Stimulated activated CD4-positive, alpha-beta T cell treated with anti-CD3 and anti-CD28 coated beads, Interleukin-4, amount 100 ng/mL, for 48 hours (primary cell): Measurements from ENCODE around the gene TXNDC5.

ENCODE experiments used
- DNase-seq, 2 donors: peaks; one replicate each; pipeline ENCODE4 v3.0.0-alpha.2; 2020; ENCODE audit warnings: low read depth in 2 of 2

TXNDC5 gene

DNA sequence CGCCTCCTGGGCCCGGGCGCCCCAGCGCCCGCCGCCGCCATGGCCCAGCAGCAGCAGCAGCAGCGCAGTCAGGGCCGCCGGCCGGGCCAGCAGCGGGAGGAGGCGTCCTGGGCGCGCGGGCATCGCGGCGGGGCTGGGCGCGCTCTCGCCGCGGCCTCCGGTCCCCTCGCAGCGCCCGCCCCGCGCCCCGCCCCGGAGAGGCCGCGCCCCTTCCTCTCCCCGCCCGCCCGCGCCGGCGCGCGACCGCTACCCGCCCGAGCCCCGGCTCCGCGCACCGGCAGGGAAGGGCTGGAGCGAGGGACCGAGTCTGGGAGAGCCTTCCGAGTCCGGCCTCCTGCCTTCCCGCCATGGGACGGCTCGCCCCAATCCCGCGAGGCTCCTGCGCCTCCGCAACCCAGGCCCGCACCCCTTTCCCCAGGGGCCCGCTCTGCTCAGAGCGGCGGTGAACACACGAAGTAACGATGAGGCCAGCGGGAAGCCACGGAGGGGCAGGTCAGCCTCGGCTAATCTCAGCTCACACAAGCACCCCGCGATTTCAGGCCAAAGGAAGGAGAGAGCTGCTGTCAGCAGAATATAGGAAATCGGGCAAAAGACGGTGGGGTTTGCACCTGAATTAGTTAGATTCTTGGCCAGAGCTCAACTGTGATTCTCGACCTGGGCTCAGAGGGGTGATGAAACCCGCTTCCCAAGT is at the start of gene TXNDC5:
TXNDC5 (minus strand) TSS at position 135 of the 691 bp plus-strand sequence; CDS start at position 123, 12 bp downstream.
- DNase-seq, result peak; percentile 62 to 68

DNA sequence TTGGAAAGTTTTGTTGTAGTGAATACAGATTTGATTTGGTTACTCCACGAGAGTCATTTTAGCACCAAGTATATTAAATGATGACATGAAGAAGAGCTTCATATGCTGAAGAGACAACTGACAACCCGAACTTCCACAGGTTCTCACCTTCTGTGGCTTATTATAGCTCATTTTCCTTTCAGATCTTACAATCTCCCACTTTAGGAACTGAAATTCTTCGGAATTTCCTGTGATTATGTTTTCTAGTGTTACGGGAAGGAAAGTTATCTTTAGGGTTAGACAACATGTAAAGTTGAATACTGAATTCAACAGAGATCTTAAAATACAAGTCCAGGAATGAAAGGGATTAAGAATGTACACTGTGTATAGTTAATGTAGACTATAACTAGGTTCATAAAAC is 49.6 kb upstream of the TXNDC5 start:
- no peak for DNase-seq

DNA sequence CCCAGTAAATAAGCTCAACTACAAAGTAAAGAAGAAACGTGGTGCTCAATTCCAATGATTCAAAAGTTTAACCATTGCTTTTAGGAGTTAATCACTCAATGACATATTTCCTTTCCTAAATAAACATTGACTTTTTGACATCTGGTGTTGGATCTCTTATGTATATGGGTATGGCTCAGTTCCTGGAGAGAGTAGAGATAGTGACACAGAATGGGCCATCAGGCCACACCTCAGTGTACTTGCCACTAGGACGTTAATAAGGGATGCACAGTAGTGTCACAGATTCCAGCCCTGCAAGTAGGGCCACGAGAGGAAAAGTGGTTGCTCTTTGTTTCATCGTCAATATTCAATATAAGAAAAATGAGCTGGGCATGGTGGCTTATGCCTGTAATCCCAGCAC is 48.9 kb upstream of the TXNDC5 start:
- no peak for DNase-seq

DNA sequence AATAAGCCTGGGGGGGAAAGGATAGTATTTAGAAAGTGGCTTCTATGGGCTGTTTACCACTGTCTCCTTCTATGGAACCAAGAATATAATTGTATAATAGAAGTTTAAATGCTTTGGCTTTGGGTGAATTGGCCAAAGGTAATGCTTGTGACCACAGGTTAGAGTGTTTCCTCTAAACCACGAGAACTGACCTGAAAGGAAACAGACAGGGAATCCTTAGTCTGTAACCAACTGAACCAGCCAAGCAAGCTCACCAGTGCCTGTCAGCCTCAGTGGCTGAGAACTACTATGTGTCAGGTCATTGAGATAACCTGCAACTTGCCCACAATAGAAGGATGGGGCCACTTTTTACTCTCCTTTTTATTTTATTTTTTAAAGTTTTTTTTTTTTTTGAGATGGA is 47.9 kb upstream of the TXNDC5 start:
- DNase-seq, result no peak

- no peak for DNase-seq
Measured at GRCh38 chr6:7956257-7956656, 45.7 kb upstream of the TXNDC5 start.

DNA sequence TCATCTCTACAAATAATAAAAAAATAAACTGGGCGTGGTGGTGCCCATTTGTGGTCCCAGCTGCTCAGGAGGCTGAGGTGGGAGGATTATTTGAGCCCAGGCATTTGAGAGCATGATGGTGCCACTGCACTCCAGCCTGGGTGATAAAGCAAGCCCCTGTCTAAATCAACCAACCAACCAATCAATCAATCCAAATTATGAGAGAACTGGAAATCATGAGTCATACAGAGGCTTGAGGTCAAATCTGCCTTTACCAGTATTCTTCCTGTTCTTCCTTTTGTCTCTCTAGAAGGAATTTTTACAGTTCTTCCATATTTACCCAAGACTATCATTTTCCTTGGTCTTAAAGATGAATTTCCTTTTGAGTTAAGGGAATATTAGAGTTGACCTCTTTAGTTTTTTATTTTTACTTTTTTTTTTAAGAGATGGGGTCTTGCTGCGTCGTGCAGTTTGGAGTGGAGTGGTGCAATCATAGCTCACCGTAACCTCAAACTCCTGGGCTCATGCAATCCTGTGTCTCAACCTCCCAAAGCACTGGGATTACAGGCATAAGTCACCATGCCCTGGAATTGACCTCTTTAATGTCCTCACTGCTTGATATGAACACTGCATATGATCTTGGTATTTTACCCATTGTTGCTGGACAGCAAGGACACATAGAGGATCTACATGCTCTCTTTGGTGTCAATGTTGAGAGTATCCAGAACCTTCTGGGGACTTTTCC is 44.1 kb upstream of the TXNDC5 start:
- no peak for DNase-seq

DNA sequence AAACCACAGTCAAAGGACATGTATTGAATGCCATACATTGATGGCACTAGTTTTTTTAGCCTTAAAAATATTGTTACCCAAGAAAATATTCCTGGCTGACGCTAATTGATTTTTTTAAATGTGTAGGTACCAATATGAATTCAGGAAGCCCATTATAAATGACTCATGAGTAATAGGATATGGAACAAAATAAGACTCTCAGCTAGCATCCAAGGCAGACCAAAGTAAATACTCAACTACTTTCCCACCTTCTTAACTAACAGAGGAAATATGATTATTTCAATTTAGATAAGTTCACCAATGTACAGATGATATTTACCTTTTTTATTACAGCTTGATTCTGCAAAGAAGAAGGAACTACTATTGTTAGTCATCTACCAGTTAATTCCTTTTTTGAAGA is 43.2 kb upstream of the TXNDC5 start:
- no peak for DNase-seq

DNA sequence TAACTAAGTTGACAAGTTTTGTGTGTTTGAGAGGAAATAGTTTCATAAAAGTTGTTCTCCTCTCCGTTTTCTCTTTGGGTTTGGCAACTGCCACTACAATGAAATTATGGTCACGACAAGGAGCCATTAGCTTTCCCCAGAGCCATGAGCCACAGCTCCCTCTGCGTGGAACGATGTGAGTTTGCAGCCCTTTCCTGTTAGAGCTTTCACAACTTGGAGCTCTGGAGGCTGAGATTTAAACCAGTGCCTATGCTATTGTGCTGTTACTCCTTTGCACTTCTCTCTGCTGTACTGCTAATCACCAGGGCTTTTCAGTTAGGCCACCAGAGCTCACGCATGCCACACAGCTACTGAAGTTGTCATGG is 29.3 kb upstream of the TXNDC5 start:
- no peak for DNase-seq

DNA sequence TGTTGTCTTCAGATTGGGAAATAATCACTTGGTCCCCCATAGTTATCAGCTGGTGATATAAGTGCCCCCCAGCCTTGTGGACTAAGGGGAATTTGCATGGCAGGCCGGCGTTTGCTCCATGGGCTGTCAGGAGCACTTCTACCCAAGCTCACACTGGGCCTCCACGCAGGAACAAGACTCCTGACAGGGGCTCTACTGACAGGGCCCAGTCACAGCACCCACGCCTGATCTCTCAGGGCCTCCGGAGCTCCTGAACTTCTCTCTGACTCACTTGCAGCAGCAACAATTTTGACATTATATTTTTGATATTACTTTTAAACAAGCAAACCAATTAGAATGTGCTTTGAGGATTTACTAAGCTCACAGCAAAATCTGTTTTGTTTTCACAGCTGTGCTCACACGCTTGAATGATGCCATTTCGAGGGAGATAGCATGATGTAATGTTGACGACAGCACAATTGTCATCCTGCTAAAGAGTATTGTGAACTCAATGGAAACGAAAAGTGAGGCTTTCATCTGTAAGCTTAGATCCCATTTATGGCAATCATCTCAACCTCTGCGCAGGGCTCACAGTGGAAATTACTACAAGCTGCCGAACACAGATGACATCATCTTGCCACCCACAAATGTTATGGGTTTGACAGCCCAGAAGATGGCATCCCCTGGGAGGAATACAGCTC is 28.7 kb upstream of the TXNDC5 start:
- DNase-seq, result no peak

DNA sequence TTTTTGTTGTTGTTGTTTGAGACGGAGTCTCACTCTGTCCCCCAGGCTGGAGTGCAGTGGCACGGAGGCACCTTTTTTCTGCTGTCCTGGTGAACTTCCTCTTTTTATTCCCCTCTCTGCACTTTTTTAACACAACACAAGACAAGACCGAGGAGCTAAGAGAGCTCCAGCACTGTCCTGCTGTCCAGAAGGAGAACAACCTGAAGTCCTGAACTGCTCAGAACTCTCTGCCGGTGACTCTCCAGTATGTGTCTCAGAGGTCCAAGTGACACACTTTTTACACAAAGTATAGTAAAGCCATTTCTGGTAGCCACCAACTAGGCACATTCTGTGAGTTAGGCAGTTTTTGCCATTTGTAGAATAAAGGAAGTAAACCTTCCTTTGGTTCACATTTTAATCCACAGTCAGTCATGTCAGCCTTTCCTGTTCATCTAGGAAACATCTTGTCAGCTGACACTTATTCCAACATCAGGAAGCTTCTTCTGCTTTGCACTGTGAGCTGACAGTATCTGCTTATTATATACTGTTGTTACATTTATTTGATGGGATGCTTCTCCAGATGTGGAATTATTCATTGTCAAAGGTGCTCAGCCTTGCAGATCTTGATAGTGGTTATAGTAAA is 28.1 kb upstream of the TXNDC5 start:
- DNase-seq, result no peak

GRCh38 chr6:7933794-7934193 is 23.2 kb upstream of the TXNDC5 start:
- no peak for DNase-seq

- DNase-seq, result no peak
Measured at GRCh38 chr6:7932625-7933024, 22.0 kb upstream of the TXNDC5 start.

- no peak for DNase-seq
Measured at GRCh38 chr6:7924867-7925266, 14.3 kb upstream of the TXNDC5 start.

GRCh38 chr6:7922596-7922995 is 12.0 kb upstream of the TXNDC5 start:
- DNase-seq, result no peak

DNA sequence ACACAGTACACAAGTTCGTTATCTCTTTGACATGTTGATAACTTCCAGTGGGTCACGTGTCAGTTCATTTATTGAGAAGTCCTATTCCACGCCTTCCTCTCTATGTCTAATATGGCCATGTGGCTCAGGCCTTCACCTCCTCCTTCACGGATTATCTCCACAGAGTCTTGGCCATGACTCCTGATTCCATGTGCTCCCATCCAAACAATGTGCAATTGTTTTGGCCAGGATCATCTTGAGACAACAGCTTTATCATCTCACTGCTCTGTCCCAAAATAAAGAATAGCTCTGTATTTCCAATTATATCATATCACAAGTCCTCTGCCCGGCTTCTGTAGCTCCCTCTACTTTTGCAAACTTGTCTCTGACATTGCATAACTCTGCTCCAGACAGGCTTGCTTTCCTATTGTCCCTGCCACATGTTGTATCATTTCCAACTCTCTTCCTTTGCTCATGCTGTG is 11.1 kb upstream of the TXNDC5 start:
- DNase-seq, result no peak

- no peak for DNase-seq
Measured at GRCh38 chr6:7921046-7921445, 10.5 kb upstream of the TXNDC5 start.

DNA sequence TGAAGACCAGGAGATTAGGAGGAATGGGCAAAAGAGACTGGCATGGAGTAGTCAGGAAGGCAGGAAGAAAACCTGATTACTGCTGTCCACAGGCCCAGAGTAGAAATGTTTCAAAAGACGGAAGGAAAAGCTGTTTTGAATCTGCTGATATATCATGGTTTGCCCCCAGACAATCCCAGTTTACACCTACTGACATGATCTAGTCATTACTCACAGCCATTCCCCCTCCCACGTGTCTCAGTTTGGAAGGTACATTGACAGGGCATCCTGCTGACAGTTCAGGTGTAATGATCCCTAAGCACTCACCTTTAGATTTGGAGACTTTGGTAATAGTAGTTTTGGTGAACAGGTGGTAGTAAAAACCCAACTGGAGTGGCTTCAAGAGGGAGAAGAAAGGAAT is 9.8 kb upstream of the TXNDC5 start:
- peak in 1 of 2 donors; percentile 4 for DNase-seq

DNA sequence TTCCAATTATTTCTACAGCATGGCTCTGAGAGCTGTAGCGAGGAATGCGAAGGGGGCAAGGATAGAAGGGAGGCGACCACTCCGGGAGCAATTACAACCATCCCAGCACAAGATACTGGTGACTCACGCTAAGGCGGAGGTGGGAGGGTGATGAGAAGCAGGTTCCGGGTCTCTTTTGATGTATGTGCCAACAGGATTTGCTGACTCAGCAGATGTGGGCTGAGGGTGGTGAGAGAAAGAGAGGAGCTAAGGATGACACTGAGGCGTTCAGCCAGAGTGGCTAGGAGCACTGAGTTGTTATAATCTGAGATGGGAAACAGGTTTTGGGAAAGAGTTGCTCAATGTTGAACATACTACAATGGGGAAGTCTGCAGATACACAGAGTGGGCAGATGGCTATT is 9.3 kb upstream of the TXNDC5 start:
- DNase-seq, result peak; percentile 19 to 45

- no peak for DNase-seq
Measured at GRCh38 chr6:7918403-7918802, 7.8 kb upstream of the TXNDC5 start.

DNA sequence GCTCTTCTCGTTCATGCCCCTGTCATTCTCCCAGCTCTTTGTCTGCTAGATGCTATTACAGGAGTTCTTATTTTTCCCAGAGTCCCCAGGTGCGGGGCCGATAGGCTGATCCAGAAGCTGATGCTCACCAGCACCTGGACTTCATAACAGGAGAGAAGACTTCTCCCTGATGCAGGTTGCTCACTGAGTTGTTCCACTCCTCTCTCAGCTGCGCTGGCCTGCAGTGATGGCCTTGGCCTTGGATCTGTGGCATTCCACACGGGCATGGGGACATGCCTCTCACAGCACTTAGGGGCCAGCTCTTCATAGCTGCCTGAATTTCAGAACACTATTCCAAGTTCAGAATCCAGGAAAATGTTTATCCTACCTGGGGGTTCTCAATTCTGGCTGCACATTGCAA is 7.1 kb upstream of the TXNDC5 start:
- DNase-seq, result no peak

DNA sequence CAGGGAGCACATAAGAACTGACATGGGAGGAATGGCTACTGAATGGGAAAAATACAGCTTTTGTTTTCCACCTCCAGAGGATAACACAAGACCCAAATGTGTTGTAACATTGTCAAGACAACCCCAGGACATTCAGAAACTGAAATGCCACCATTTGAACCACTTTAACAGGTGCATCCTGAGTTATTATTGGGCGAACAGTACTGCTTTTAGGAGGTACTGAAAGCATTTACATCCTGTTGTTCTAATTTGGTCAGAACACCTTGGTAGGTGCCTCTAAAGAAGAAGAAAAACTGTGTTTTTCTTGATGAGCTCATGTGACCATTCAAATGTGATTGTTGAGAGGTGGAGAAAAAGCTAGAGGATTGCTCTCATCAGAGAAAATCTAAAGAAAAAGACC is 6.4 kb upstream of the TXNDC5 start:
- no peak for DNase-seq

GRCh38 chr6:7914991-7915789 is 4.6 kb upstream of the TXNDC5 start:
- no peak for DNase-seq
